Measurements from ENCODE around the gene ZDHHC8.

The ZDHHC8 gene

GRCh38 chr22:20124083-20124787 is 7.4 kb upstream of the ZDHHC8 start:
- TF ChIP-seq CTCF (IDR thresholded peaks at IDR 0.05): no peak
- DNase-seq (ENCODE audit: low spot score): no peak
- no peak overlapping the region for H3K27ac ChIP-seq
- no peak overlapping the region for H3K4me3 ChIP-seq

DNA sequence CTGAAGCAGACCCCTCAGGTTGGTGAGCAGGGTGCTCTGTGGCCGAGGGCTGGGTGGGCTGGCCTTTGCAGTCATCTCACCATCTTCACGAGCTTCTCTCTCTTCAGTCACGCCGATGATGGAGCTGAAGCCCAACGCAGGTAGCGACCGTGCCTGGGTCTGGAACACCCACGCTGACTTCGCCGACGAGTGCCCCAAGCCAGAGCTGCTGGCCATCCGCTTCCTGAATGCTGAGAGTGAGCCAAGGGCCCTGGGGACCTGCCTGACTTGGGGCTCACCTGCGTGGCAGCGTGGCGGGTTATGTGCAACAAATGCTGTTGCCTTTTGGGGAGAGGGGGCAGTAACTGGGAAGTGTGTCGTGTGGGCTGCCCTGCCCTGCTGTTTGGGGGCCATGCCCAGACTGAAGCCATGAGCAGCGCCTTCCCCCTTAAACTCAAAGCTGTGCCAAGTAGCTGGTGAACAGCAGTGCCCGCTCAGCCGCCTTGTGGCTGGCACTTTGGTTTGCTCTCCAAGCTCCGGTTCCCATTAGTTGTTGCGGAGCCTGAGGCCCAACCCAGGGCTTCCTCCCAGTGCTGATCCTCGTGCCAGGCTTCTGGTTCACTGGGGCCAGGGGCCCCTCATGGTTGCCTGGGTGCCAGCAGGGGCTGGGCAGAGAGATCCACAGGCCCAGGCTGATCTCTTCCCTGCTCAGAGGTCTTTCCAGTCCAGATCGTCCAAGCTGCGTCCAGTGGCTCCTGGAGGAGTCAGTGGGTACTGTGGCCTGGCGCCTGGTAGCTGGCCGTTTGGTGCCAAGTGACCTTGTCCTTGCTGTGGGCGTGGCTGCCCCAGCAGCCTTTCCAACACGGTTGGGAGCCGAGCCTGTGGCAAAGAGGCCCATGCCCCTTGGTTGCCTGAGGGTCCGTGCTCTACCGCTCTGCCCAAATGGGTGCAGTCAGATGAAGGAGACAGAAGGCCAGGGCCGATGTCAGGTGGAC is 6.1 kb upstream of the ZDHHC8 start:
- TF ChIP-seq CTCF (IDR thresholded peaks at IDR 0.05): no peak
- no peak overlapping the region for H3K4me3 ChIP-seq
- H3K27ac ChIP-seq: no peak overlapping the region
- no peak for DNase-seq (ENCODE audit: low spot score)

DNA sequence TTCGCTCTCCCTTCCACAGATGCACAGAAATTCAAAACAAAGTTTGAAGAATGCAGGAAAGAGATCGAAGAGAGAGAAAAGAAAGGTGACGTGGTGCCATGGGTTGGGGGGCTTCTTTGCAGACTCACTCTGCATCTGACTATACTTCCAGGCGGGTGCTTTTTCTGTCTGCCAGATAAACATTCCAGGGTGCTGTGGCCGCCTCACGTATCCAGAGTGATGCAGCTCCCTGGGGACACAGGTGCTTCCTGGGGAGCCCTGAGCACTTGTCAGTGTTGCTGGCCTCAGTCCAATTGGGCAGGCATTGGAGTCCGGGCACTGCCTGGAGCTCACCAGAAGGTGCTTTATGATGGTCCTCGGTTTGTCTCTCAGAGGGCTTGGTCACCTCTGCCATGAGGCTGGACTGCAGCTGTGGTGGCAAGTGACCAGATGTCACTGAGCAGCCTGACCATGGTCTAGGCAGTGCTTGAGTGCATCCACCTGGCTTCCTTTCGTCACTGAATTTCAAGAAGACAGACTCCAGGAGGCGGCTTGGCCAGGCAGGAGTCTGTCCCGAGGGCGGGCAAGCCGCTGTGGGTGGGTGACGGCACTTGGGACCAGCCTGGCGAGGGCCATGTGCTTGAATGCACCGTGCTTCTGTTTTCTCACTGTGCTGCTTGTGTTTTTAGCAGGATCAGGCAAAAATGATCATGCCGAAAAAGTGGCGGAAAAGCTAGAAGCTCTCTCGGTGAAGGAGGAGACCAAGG is 5.1 kb upstream of the ZDHHC8 start:
- H3K4me3 ChIP-seq: no peak overlapping the region
- no peak for TF ChIP-seq CTCF (IDR thresholded peaks at IDR 0.05)
- no peak for DNase-seq (ENCODE audit: low spot score)
- no peak overlapping the region for H3K27ac ChIP-seq

GRCh38 chr22:20127318-20127868 is 4.2 kb upstream of the ZDHHC8 start:
- Histone ChIP-seq H3K27ac (no peak overlapping the region), H3K4me3 (no peak overlapping the region)
- no peak for DNase-seq (ENCODE audit: low spot score)
- TF ChIP-seq CTCF (IDR thresholded peaks at IDR 0.05): no peak

DNA sequence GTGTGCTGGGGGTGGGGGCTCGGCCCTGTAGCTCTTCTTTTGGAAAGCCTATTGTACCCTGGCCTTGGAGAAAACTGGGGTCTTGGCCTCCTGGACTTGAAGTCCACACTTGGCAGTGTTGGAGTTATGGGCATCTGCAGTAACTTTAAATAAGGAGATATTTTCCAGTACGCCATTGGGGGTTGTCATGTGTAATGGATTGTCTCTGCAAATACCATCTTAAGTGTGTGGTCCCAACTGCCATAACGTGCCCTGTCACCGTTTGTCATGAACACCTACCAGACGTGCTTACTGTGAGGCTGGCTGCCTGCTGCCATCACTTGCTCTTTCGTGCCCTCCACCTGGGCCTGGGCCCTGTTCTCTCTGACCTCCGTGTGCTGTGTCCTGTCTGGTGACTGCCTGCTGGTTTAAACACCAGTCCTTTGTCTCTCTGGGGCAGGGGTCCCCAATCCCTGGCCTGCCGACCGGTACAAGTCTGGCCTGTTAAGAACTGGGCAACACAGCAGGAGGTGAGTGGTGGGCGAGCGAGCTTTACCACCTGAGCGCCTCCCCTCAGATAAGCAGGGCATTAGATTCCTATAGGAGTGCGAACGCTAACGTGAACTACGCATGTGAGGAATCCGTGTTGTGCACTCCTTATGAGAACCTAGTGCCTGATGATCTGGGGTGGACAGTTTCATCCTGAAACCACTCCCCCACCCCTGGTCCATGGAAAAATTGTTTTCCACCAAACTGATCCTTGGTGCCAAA is 3.6 kb upstream of the ZDHHC8 start:
- TF ChIP-seq CTCF (IDR thresholded peaks at IDR 0.05): no peak
- Histone ChIP-seq H3K27ac (no peak overlapping the region), H3K4me3 (no peak overlapping the region)
- DNase-seq (ENCODE audit: low spot score): no peak

- H3K4me3 ChIP-seq: no peak overlapping the region
- H3K27ac ChIP-seq: no peak overlapping the region
- DNase-seq (ENCODE audit: low spot score): no peak
- no peak for TF ChIP-seq CTCF (IDR thresholded peaks at IDR 0.05)
Observed at GRCh38 chr22:20128619-20128901, 3.0 kb upstream of the ZDHHC8 start.

Data from coronary artery (tissue), 2 donors.